SU-DHL-6 (cell line): ENCODE data around the gene EPHA4.

ENCODE experiments used
- CTCF ChIP-seq: fragments of 200-600 bp; sonication (generic); IDR thresholded peaks from one replicate; pipeline ENCODE4 v1.5.1; 2017; ENCODE audit warnings: antibody characterized with exemption, mild to moderate bottlenecking, low read length, moderate library complexity; ENCODE audit not compliant: insufficient read depth, poor library complexity, severe bottlenecking
- EZH2phosphoT487 ChIP-seq: fragments of 200-600 bp; sonication (generic), shearing (Covaris generic); conservative IDR thresholded peaks from 2 replicates; pipeline ENCODE4 v1.6.1; 2018; ENCODE audit warnings: mild to moderate bottlenecking, antibody characterized with exemption, low read length, moderate library complexity, mixed read lengths

GRCh38 chr2:221399183-221399582, 172.9 kb downstream of the EPHA4 start:
- TF ChIP-seq EZH2phosphoT487: no peak
- TF ChIP-seq CTCF: no peak
